ENCODE results near the gene FMOD. TPM values are rescaled to one million over a fixed set of nuclear protein-coding genes. Genes with fewer than 3 reads are reported as not detected.
A peak's percentile ranks its signal among the peaks of the same experiment; 100 is the strongest.

The FMOD gene
- polyA plus RNA-seq, 3 donors: not detected

DNA sequence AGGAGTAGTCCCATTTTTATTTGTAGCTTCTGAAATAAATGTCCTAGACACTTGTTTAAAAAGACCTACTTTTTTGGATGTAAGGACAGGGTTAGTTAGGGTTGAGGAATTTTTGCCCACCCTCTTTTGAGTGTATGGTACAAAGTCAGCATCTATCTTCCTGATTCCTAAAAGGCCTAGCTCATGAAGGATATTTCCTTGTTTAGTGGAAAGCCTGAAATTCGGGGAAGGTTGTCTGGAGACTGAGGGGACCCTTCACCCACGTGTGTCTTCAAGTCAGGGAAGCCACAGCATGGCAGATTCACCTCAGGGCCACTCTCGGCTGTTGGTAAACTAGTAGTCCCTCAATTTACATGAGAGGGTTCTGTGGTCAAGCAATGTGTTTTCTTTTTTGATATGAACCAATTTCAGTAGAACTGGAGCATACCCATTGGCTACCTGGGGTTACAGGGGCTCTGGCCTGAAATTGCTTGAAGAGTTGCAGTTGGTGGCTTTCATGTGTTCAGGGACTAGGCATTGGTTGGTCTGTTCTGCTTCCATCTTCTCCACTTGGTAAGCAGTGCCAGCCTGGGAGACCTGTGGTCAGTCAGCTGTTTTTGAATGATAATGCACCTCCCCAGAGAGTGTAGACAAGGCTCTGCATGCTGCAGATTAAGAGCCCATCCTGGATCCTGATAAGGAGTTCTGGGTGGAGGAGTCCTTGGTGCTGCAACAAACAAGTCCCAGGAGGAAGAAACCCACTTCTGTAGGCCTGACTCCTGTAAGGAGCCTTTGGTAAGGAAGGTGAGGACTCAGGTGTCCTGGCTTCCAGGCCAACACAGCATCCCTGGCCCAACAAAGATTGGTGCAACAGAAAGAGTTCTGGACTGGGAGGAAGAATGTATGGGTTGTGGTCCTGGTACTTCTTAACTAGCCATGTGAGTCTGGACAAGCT is 39.3 kb downstream of the FMOD start:
- Histone ChIP-seq H3K36me3 (replicated peaks in 1 of 2; ENCODE audit: control insufficient read depth in 1 of 2, insufficient read depth in 2 of 2, low read length in 2 of 2) (peaks cover 35 to 52% of the 10 kb centered on the region in 2 donors), H3K9ac (ENCODE audit: insufficient read depth, low read length, poor library complexity, severe bottlenecking) (no peak overlapping the region), H3K4me1 (ENCODE audit: control insufficient read depth in 1 of 2, insufficient read depth in 2 of 2, low read length in 2 of 2) (peaks cover 26 to 36% of the 10 kb centered on the region in 2 donors), H3K4me3 (replicated peaks in 1 of 3; ENCODE audit: low read depth in 2 of 3, low read length in 3 of 3) (no peak overlapping the region), H3K4me2 (replicated peaks; ENCODE audit: extremely low read depth, low read length, poor library complexity, severe bottlenecking) (no peak overlapping the region), H3K79me2 (ENCODE audit: insufficient read depth, low read length) (peaks cover 32% of the 10 kb centered on the region), H3K27ac (ENCODE audit: low read depth in 1 of 2, low read length in 2 of 2) (peak overlapping the region in 1 of 2 donors; percentile 26), H4K20me1 (ENCODE audit: insufficient read depth, low read length) (peaks cover 62% of the 10 kb centered on the region), H2AFZ (ENCODE audit: insufficient read depth, low read depth, low read length, poor library complexity, severe bottlenecking) (no peak overlapping the region), H3K9me3 (replicated peaks in 1 of 2; ENCODE audit: control insufficient read depth in 1 of 2, insufficient read depth in 1 of 2, low read length in 2 of 2) (no peaks in the 10 kb centered on the region), H3K27me3 (ENCODE audit: control insufficient read depth in 2 of 2, insufficient read depth in 2 of 2, low read length in 2 of 2) (no peaks in the 10 kb centered on the region)
- Mint-ChIP-seq H3K27me3 (ENCODE audit: low read depth in 3 of 3) (peaks cover 0 to 4% (median 1%) of the 10 kb centered on the region in 3 donors), H3K27ac (peak overlapping the region in 6 of 7 donors; percentile 32 to 81 (median 65)), H3K36me3 (peaks cover 54 to 60% of the 10 kb centered on the region in 2 donors), H3K4me1 (peaks cover 61% of the 10 kb centered on the region), H3K9me3 (peaks cover 0 to 4% (median 2%) of the 10 kb centered on the region in 7 donors), H3K4me3 (no peak overlapping the region)
- TF ChIP-seq, protein P1, sequence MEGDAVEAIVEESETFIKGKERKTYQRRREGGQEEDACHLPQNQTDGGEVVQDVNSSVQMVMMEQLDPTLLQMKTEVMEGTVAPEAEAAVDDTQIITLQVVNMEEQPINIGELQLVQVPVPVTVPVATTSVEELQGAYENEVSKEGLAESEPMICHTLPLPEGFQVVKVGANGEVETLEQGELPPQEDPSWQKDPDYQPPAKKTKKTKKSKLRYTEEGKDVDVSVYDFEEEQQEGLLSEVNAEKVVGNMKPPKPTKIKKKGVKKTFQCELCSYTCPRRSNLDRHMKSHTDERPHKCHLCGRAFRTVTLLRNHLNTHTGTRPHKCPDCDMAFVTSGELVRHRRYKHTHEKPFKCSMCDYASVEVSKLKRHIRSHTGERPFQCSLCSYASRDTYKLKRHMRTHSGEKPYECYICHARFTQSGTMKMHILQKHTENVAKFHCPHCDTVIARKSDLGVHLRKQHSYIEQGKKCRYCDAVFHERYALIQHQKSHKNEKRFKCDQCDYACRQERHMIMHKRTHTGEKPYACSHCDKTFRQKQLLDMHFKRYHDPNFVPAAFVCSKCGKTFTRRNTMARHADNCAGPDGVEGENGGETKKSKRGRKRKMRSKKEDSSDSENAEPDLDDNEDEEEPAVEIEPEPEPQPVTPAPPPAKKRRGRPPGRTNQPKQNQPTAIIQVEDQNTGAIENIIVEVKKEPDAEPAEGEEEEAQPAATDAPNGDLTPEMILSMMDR (IDR thresholded peaks at IDR 0.05): no peak
- DNase-seq: no peak
- intact Hi-C loops (cut with micrococcal nuclease): no loop called here
- WGBS (ENCODE audit: insufficient coverage): 100% methylated on average over 1 of the region's 3 CpGs

DNA sequence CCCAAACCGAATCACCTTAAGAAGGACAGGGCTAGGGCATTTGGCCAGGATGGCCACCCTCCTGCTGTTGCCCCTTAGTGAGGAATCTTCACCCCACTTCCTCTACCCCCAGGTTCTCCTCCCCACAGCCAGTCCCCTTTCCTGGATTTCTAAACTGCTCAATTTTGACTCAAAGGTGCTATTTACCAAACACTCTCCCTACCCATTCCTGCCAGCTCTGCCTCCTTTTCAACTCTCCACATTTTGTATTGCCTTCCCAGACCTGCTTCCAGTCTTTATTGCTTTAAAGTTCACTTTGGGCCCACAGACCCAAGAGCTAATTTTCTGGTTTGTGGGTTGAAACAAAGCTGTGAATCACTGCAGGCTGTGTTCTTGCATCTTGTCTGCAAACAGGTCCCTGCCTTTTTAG is 42.0 kb downstream of the FMOD start:
- H3K9me3 Mint-ChIP-seq: peaks cover 0 to 5% (median 1%) of the 10 kb centered on the region in 7 donors
- peak overlapping the region; percentile 13 to 74 (median 49) for H3K27ac Mint-ChIP-seq
- intact Hi-C loops (cut with micrococcal nuclease): loop anchor here in 1 of 2 donors (5.0 kb wide), 2 partner anchors 33 to 37 kb away; no protein-coding TSS in a partner anchor

More for the DNA sequence above, 42.0 kb downstream of the FMOD start:
- 86% methylated on average over 1 of the region's 1 CpG for WGBS (ENCODE audit: insufficient coverage)
- peak overlapping the region; percentile 93 to 100 for H3K4me3 Mint-ChIP-seq
- peaks cover 38 to 56% of the 10 kb centered on the region in 2 donors for H3K36me3 ChIP-seq (replicated peaks in 1 of 2; ENCODE audit: control insufficient read depth in 1 of 2, insufficient read depth in 2 of 2, low read length in 2 of 2)
- no peaks in the 10 kb centered on the region for H3K9me3 ChIP-seq (replicated peaks in 1 of 2; ENCODE audit: control insufficient read depth in 1 of 2, insufficient read depth in 1 of 2, low read length in 2 of 2)
- peak overlapping the region; percentile 99 for H3K4me2 ChIP-seq (replicated peaks; ENCODE audit: extremely low read depth, low read length, poor library complexity, severe bottlenecking)
- H3K4me1 Mint-ChIP-seq: peaks cover 71% of the 10 kb centered on the region
- peaks cover 76% of the 10 kb centered on the region for H4K20me1 ChIP-seq (ENCODE audit: insufficient read depth, low read length)
- peak overlapping the region; percentile 81 to 99 (median 97) for H3K4me3 ChIP-seq (replicated peaks in 1 of 3; ENCODE audit: low read depth in 2 of 3, low read length in 3 of 3)
- peaks cover 0 to 4% (median 1%) of the 10 kb centered on the region in 3 donors for H3K27me3 Mint-ChIP-seq (ENCODE audit: low read depth in 3 of 3)
- no peaks in the 10 kb centered on the region for H3K27me3 ChIP-seq (ENCODE audit: control insufficient read depth in 2 of 2, insufficient read depth in 2 of 2, low read length in 2 of 2)
- H3K27ac ChIP-seq (ENCODE audit: low read depth in 1 of 2, low read length in 2 of 2): peak overlapping the region in 1 of 2 donors; percentile 13
- TF ChIP-seq, protein P1 (IDR thresholded peaks at IDR 0.05): no peak
- no peak overlapping the region for H2AFZ ChIP-seq (ENCODE audit: insufficient read depth, low read depth, low read length, poor library complexity, severe bottlenecking)
- DNase-seq: no peak
- H3K36me3 Mint-ChIP-seq: peaks cover 55 to 62% of the 10 kb centered on the region in 2 donors
- peaks cover 40 to 51% of the 10 kb centered on the region in 2 donors for H3K4me1 ChIP-seq (ENCODE audit: control insufficient read depth in 1 of 2, insufficient read depth in 2 of 2, low read length in 2 of 2)
- H3K9ac ChIP-seq (ENCODE audit: insufficient read depth, low read length, poor library complexity, severe bottlenecking): peak overlapping the region; percentile 97
- H3K79me2 ChIP-seq (ENCODE audit: insufficient read depth, low read length): peaks cover 46% of the 10 kb centered on the region

Data from CD14-positive monocyte (primary cell).